Prostate gland (tissue), 2 donors: Measurements from ENCODE around the gene TICRR.

ENCODE experiments used
- POLR2AphosphoS5 ChIP-seq: sonication (generic); formaldehyde crosslinking; IDR thresholded peaks from one replicate; pipeline ENCODE4 v1.6.1; 2017; ENCODE audit warnings: antibody characterized with exemption
- TF ChIP-seq, protein P1 (sequence below), 4 experiments: fragments of 200-600 bp in 2 of 4; fragments of 450-650 bp in 2 of 4; sonication (generic) in 2 of 4; IDR thresholded peaks; 1 replicate in 3 of 4; 2 replicates in 1 of 4; pipeline ENCODE4 v1.5.1; 2016 to 2019; ENCODE audit warnings: antibody characterized with exemption in 4 of 4, mild to moderate bottlenecking in 2 of 4, moderate library complexity in 2 of 4

DNA sequence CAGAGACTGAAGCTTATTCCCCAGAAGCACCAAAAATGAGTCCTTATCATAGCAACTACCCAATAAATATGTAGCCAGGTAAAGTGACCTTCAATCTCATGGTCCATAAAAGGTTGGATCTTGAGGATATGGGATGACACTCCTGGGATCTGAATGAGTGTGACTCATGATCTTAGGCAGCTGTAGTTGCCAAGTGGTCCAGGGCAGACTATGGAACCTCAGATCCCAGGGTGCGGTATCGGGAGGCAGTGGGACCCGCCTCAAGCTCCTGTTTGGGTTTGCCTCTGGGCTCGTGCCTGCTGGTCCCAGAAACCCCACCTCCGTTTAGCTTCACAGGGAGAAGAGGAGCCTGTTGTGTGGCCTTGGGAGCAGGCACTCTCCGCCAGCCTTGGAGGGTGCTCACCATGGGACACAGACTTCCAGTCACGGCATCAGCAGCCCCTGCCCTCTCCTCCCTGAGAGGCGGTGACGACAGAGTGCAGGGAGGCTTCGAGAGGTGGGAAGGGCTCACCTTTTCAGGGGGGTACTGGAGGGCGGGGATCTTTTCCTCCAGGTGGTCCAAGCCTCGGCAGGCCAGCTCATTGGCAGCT, 95.8 kb downstream of the TICRR start:
- TF ChIP-seq, protein P1, sequence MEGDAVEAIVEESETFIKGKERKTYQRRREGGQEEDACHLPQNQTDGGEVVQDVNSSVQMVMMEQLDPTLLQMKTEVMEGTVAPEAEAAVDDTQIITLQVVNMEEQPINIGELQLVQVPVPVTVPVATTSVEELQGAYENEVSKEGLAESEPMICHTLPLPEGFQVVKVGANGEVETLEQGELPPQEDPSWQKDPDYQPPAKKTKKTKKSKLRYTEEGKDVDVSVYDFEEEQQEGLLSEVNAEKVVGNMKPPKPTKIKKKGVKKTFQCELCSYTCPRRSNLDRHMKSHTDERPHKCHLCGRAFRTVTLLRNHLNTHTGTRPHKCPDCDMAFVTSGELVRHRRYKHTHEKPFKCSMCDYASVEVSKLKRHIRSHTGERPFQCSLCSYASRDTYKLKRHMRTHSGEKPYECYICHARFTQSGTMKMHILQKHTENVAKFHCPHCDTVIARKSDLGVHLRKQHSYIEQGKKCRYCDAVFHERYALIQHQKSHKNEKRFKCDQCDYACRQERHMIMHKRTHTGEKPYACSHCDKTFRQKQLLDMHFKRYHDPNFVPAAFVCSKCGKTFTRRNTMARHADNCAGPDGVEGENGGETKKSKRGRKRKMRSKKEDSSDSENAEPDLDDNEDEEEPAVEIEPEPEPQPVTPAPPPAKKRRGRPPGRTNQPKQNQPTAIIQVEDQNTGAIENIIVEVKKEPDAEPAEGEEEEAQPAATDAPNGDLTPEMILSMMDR (IDR thresholded peaks at IDR 0.05), result no peak
- no peak for TF ChIP-seq POLR2AphosphoS5
